IMR-90 (cell line): ENCODE results near the gene FAM120A. TPM values are rescaled to one million over a fixed set of nuclear protein-coding genes. Genes with fewer than 3 reads are reported as not detected.
A peak's percentile ranks its signal among the peaks of the same experiment; 100 is the strongest.

Source experiments
- ATAC-seq: fragments of 200-7000 bp; cut with Tn5 transposase; 2 replicates; pipeline ENCODE4 v1.9.1; 2020; ENCODE audit warnings: low read depth, mild to moderate bottlenecking, moderate library complexity
- BruUV-seq: library from RNA; stranded (reverse); fragments of 400-500 nt; replicated peaks from 2 replicates; lab custom pipeline; 2021; lab: Mats Ljungman, UMichigan
- CTCF ChIA-PET: fragments of 300-600 bp; formaldehyde crosslinking; extraction: SDS; loops from one replicate; lab custom pipeline; 2021; ENCODE audit warnings: antibody characterized with exemption; lab: Yijun Ruan, JAX
- POLR2A ChIA-PET: fragments of 300-600 bp; sonication (Branson Sonifier 250); formaldehyde crosslinking; loops from one replicate; lab custom pipeline; 2022; ENCODE audit warnings: antibody characterized with exemption; ENCODE audit not compliant: unreplicated experiment; lab: Charles Lee
- DNase-seq: peaks from one replicate; pipeline ENCODE4 v3.0.0; 2013
- H2AFZ ChIP-seq: replicated peaks from 2 replicates; pipeline ENCODE3; 2013; ENCODE audit warnings: low read length, mild to moderate bottlenecking; ENCODE audit not compliant: poor library complexity
- H2AK5ac ChIP-seq: 2 replicates; pipeline ENCODE4 v1.6.1; 2013; ENCODE audit warnings: low read depth, low read length, inconsistent platforms
- H2AK9ac ChIP-seq: replicated peaks from 2 replicates; pipeline ENCODE3; 2013; ENCODE audit warnings: mild to moderate bottlenecking, low read depth, low read length, moderate library complexity; ENCODE audit not compliant: poor library complexity
- H2BK120ac ChIP-seq: 2 replicates; pipeline ENCODE4 v1.6.1; 2013; ENCODE audit warnings: low read depth, low read length, inconsistent platforms
- H2BK15ac ChIP-seq: 3 replicates; pipeline ENCODE4 v1.6.1; 2013; ENCODE audit warnings: low read depth, low read length, inconsistent platforms
- H2BK20ac ChIP-seq: 2 replicates; pipeline ENCODE4 v1.6.1; 2013; ENCODE audit warnings: low read depth, mild to moderate bottlenecking, inconsistent platforms, low read length, moderate library complexity
- H2BK5ac ChIP-seq: 2 replicates; pipeline ENCODE4 v1.6.1; 2013; ENCODE audit warnings: mild to moderate bottlenecking, low read depth, low read length, inconsistent platforms; ENCODE audit not compliant: poor library complexity, severe bottlenecking
- H3K14ac ChIP-seq: replicated peaks from 2 replicates; pipeline ENCODE4 v1.6.1; 2013; ENCODE audit warnings: low read depth, low read length, inconsistent platforms
- H3K18ac ChIP-seq: 2 replicates; pipeline ENCODE4 v1.6.1; 2013; ENCODE audit warnings: low read depth, low read length, control low read depth
- H3K23ac ChIP-seq: 2 replicates; pipeline ENCODE4 v1.6.1; 2013; ENCODE audit warnings: low read depth, low read length, inconsistent platforms
- H3K27ac ChIP-seq: 2 replicates; pipeline ENCODE4 v1.5.1; 2013; ENCODE audit warnings: mild to moderate bottlenecking, control low read depth, low read length; ENCODE audit not compliant: insufficient read depth
- H3K27me3 ChIP-seq: 2 replicates; pipeline ENCODE4 v1.6.1; 2013; ENCODE audit warnings: low read length; ENCODE audit not compliant: control insufficient read depth, insufficient read depth
- H3K36me3 ChIP-seq: 2 replicates; pipeline ENCODE4 v1.6.1; 2013; ENCODE audit warnings: low read length, mixed read lengths; ENCODE audit not compliant: control insufficient read depth, insufficient read depth
- H3K4ac ChIP-seq: 2 replicates; pipeline ENCODE4 v1.6.1; 2013; ENCODE audit warnings: low read depth, low read length, inconsistent platforms
- H3K4me1 ChIP-seq: 2 replicates; pipeline ENCODE4 v1.6.1; 2013; ENCODE audit warnings: low read length, mixed read lengths; ENCODE audit not compliant: control insufficient read depth, insufficient read depth
- H3K4me2 ChIP-seq: 2 replicates; pipeline ENCODE4 v1.6.1; 2013; ENCODE audit warnings: low read depth, mild to moderate bottlenecking, control low read depth, low read length, moderate library complexity
- H3K4me3 ChIP-seq: 2 replicates; pipeline ENCODE4 v1.5.1; 2013; ENCODE audit warnings: low read depth, mild to moderate bottlenecking, control low read depth, low read length, moderate library complexity; ENCODE audit not compliant: insufficient read depth
- H3K56ac ChIP-seq: 2 replicates; pipeline ENCODE4 v1.6.1; 2013; ENCODE audit warnings: low read length, inconsistent platforms; ENCODE audit not compliant: insufficient read depth; ENCODE audit errors: extremely low read depth
- H3K79me1 ChIP-seq, 2 experiments: 2 replicates each; pipeline ENCODE4 v1.6.1; 2013; ENCODE audit warnings: low read length in 2 of 2, inconsistent platforms in 1 of 2, low read depth in 1 of 2
- H3K9ac ChIP-seq: 2 replicates; pipeline ENCODE4 v1.6.1; 2013; ENCODE audit warnings: low read depth, low read length, control low read depth
- H3K9me1 ChIP-seq: 2 replicates; pipeline ENCODE4 v1.6.1; 2013; ENCODE audit warnings: low read length, inconsistent platforms; ENCODE audit not compliant: insufficient read depth
- H3K9me3 ChIP-seq: 2 replicates; pipeline ENCODE4 v1.6.1; 2013; ENCODE audit warnings: low read length; ENCODE audit not compliant: control insufficient read depth, insufficient read depth
- H4K20me1 ChIP-seq: 2 replicates; pipeline ENCODE4 v1.6.1; 2013; ENCODE audit warnings: low read length, inconsistent platforms; ENCODE audit not compliant: insufficient read depth
- H4K5ac ChIP-seq: 2 replicates; pipeline ENCODE4 v1.6.1; 2013; ENCODE audit warnings: mild to moderate bottlenecking, low read depth, low read length, control low read depth
- H4K8ac ChIP-seq, 2 experiments: 2 replicates each; pipeline ENCODE4 v1.6.1; 2013; ENCODE audit warnings: low read depth in 2 of 2, low read length in 2 of 2, control low read depth in 1 of 2, inconsistent platforms in 1 of 2
- H4K91ac ChIP-seq: 2 replicates; pipeline ENCODE4 v1.6.1; 2013; ENCODE audit warnings: low read depth, low read length, inconsistent platforms; ENCODE audit not compliant: insufficient read depth
- BHLHE40 ChIP-seq: fragments of 150-350 bp; IDR thresholded peaks from 2 replicates; pipeline ENCODE4 v1.6.1; 2016; ENCODE audit warnings: mild to moderate bottlenecking, low read depth, low read length
- CEBPB ChIP-seq: IDR thresholded peaks from 2 replicates; pipeline ENCODE4 v1.6.1; 2012; ENCODE audit warnings: low read depth, low read length, improper control_type of control experiment
- NFE2L2 ChIP-seq: fragments of 150-350 bp; IDR thresholded peaks from 2 replicates; pipeline ENCODE4 v1.6.1; 2016; ENCODE audit warnings: low read depth, mild to moderate bottlenecking, low read length
- RCOR1 ChIP-seq: IDR thresholded peaks from 2 replicates; pipeline ENCODE4 v1.6.1; 2012; ENCODE audit warnings: mild to moderate bottlenecking, low read length, improper control_type of control experiment; ENCODE audit not compliant: insufficient replicate concordance
- WGBS, 2 experiments: methylation state at CpG; one replicate each; pipeline versions ENCODE4 v1.1.5 to v1.1.7; 2013; ENCODE audit warnings: missing lambda C conversion rate in 2 of 2; ENCODE audit not compliant: insufficient read length in 1 of 2; ENCODE audit errors: extremely low coverage in 2 of 2; 5-methylcytosine and 5-hydroxymethylcytosine counted together
- dilution Hi-C: fragments of 300-500 bp; cut with HindIII; formaldehyde crosslinking; loops from one replicate; pipeline ENCODE4 v1.14.3; 2018; ENCODE audit warnings: low sequenced_read_pairs; ENCODE audit not compliant: unreplicated experiment
- in situ Hi-C: fragments of 300-500 bp; cut with MboI; formaldehyde crosslinking; loops from 3 replicates; pipeline ENCODE4 v1.14.3; 2019; ENCODE audit warnings: low sequenced_read_pairs, inconsistent platforms, mixed read lengths
- intact Hi-C: fragments of 100-400 bp; cut with micrococcal nuclease; formaldehyde crosslinking; loops from 2 replicates; pipeline ENCODE4 v1.10.0; 2022
- polyA plus RNA-seq, 3 experiments: library from polyadenylated mRNA; depleted of rRNA; stranded (reverse); fragments of >200 nt; gene quantifications; 2 replicates each; pipeline ENCODE4 v1.2.3, GENCODE V29; 2012; ENCODE audit warnings: low replicate concordance in 1 of 3
- total RNA-seq: library from RNA; depleted of rRNA; stranded (reverse); fragments of >200 nt; gene quantifications from 2 replicates; pipeline ENCODE4 v1.2.3, GENCODE V29; 2012

The FAM120A gene
- total and polyA plus RNA-seq, 2 of the 4 experiments (the other 2 are of a cell fraction) = 61.6 to 75.1 TPM

DNA sequence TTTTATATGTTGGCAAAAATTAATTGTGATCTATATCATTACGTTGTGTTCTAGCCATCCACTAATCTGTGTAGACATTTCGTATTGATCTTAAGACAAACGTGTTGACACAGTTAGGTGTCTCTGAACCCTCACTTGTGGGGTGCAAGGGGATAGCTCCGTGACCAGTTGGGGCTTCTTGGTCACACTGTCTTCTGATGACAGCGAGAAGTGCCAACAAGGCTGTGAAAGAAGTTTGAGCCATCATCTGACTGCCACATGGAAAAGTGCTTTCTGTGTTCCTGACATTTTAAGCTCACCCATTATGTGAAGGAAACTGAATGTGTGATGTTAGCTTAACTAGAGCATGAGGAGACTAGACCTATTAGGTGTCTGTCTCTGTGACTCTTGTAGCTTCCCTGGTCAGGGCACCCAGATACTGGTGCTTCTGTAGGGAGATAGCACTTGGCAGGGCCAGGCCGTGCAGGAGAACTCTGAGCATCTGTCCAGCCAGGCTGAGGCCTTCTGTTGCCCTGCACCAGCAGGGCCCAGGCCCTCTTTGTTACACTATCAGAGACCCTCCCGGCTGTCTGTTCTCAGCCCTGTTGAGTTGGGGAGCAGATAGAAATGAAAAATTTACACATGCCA lies 72.1 kb downstream of the FAM120A start:
- no peak overlapping the region for H3K4ac ChIP-seq
- no peak overlapping the region for H2AK9ac ChIP-seq
- H3K18ac ChIP-seq = no peak overlapping the region
- peaks cover 27 to 74% of the 10 kb centered on the region in 2 experiments for H3K79me1 ChIP-seq
- no peak overlapping the region for H2BK15ac ChIP-seq
- H3K27ac ChIP-seq = no peak overlapping the region
- no peaks in the 10 kb centered on the region for H3K9me3 ChIP-seq
- POLR2A ChIA-PET = no interaction called here
- H2BK120ac ChIP-seq = no peak overlapping the region
- no peak overlapping the region for H2BK20ac ChIP-seq
- H4K8ac ChIP-seq = no peak overlapping the region
- intact Hi-C loops (no loop called here), dilution Hi-C loops (no loop called here), in situ Hi-C loops (no loop called here)
- H2BK5ac ChIP-seq = no peak overlapping the region
- H3K36me3 ChIP-seq = peaks cover 34% of the 10 kb centered on the region
- DNase-seq = no peak
- H3K4me2 ChIP-seq = no peak overlapping the region
- no peak overlapping the region for H2AK5ac ChIP-seq
- no peak overlapping the region for H4K5ac ChIP-seq
- H4K20me1 ChIP-seq = peaks cover 40% of the 10 kb centered on the region
- no peak overlapping the region for H2AFZ ChIP-seq
- H3K4me1 ChIP-seq = no peaks in the 10 kb centered on the region
- no TSS peak for BruUV-seq
- no peak overlapping the region for H3K56ac ChIP-seq
- no peak overlapping the region for H4K91ac ChIP-seq
- H3K27me3 ChIP-seq = no peaks in the 10 kb centered on the region
- H3K4me3 ChIP-seq = no peak overlapping the region
- H3K14ac ChIP-seq = peak overlapping the region; percentile 15; the same call in 1 of the 2 replicates
- no peak overlapping the region for H3K9ac ChIP-seq
- peaks cover 17% of the 10 kb centered on the region for H3K9me1 ChIP-seq
- no peak for TF ChIP-seq BHLHE40
- TF ChIP-seq RCOR1 = no peak
- no peak for TF ChIP-seq CEBPB
- no peak for TF ChIP-seq NFE2L2
- WGBS, 2 experiments = 100% methylated on average over 2 of the region's 7 CpGs; no CpG with 5 or more reads in 1 of the 2 experiments
- no peak overlapping the region for H3K23ac ChIP-seq
- CTCF ChIA-PET = no interaction called here
- ATAC-seq = no peak
